K562 (cell line): ENCODE data around the gene ZNF607. TPM values are rescaled to one million over a fixed set of nuclear protein-coding genes. Genes with fewer than 3 reads are reported as not detected.
"Not testable (repeated sequence)": the region's sequence is repeated elsewhere in the genome, so short reads cannot be mapped to it uniquely, and the experiment has no call there.

Experiments used
- ATAC-seq: fragments of 200-7000 bp; cut with Tn5 transposase; 3 replicates; pipeline ENCODE4 v1.9.1; 2020; ENCODE audit warnings: moderate library complexity
- BruUV-seq: library from RNA; stranded (reverse); fragments of 400-500 nt; replicated peaks from 2 replicates; lab custom pipeline; 2021; lab: Mats Ljungman, UMichigan
- CTCF ChIA-PET: fragments of 300-600 bp; formaldehyde crosslinking; extraction: SDS; loops from one replicate; lab custom pipeline; 2021; ENCODE audit warnings: low intra/inter-chr PET ratio; lab: Yijun Ruan, JAX
- POLR2A ChIA-PET: fragments of 300-600, 350-650 bp; sonication (Branson Sonifier 250); formaldehyde crosslinking; extraction: SDS; loops from one replicate; lab custom pipeline; 2021; ENCODE audit warnings: antibody characterized with exemption, inconsistent platforms; lab: Yijun Ruan, JAX
- DNase-seq, 4 experiments: peaks; one replicate each; pipeline versions ENCODE4 v3.0.0 to v3.0.0-alpha.2; 2011 to 2018; ENCODE audit warnings: low spot score in 3 of 4, mixed read lengths in 3 of 4; ENCODE audit errors: extremely low read depth in 1 of 4
- FAIRE-seq: peaks from 2 replicates; lab custom pipeline; 2011; peaks lifted over from hg19 to GRCh38; lab: Jason Lieb, UNC
- H2AFZ ChIP-seq: 2 replicates; pipeline ENCODE4 v1.6.0; 2011; ENCODE audit warnings: low read depth, low read length, control low read depth, inconsistent platforms
- H3K27ac ChIP-seq: fragments of 200-600 bp; 3 replicates; pipeline ENCODE4 v1.8.0; 2011; ENCODE audit warnings: low read depth, mild to moderate bottlenecking, control low read depth, inconsistent platforms, low read length, moderate library complexity, mixed read lengths; ENCODE audit errors: extremely low read depth
- H3K27me3 ChIP-seq, 2 experiments: fragments of 300-600 bp in 1 of 2; 2 replicates in 1 of 2; 3 replicates in 1 of 2; pipeline versions ENCODE4 v1.6.0 to v1.8.0; 2011; ENCODE audit warnings: inconsistent platforms in 2 of 2, low read length in 2 of 2, mild to moderate bottlenecking in 1 of 2, mixed read lengths in 1 of 2, moderate library complexity in 1 of 2; ENCODE audit not compliant: control insufficient read depth in 2 of 2, insufficient read depth in 2 of 2
- H3K36me3 ChIP-seq: fragments of 300-600 bp; 3 replicates; pipeline ENCODE4 v1.8.0; 2011; ENCODE audit warnings: mild to moderate bottlenecking, low read length, inconsistent platforms; ENCODE audit not compliant: control insufficient read depth, insufficient read depth
- H3K4me1 ChIP-seq, 2 experiments: fragments of 200-600 bp in 1 of 2; replicated peaks in 1 of 2; 2 replicates in 1 of 2; 3 replicates in 1 of 2; pipeline versions ENCODE4 v1.5.1 to v1.8.0; 2011; ENCODE audit warnings: inconsistent platforms in 2 of 2, low read length in 2 of 2, mild to moderate bottlenecking in 1 of 2, mixed read lengths in 1 of 2, moderate library complexity in 1 of 2; ENCODE audit not compliant: control insufficient read depth in 2 of 2, insufficient read depth in 2 of 2
- H3K4me2 ChIP-seq: 2 replicates; pipeline ENCODE4 v1.6.1; 2011; ENCODE audit warnings: low read length, control low read depth, inconsistent platforms, mixed read lengths; ENCODE audit not compliant: insufficient read depth
- H3K4me3 ChIP-seq: fragments of 200-600 bp; sonication (generic), shearing (Covaris generic); 2 replicates; pipeline ENCODE4 v1.5.1; 2016; ENCODE audit warnings: control low read depth, inconsistent platforms
- H3K79me2 ChIP-seq: fragments of 200-600 bp; 3 replicates; pipeline ENCODE4 v1.8.0; 2011; ENCODE audit warnings: low read length, inconsistent platforms; ENCODE audit not compliant: control insufficient read depth, insufficient read depth
- H3K9ac ChIP-seq, 2 experiments: 2 replicates each; pipeline versions ENCODE4 v1.6.0 to v1.6.1; 2011; ENCODE audit warnings: low read depth in 2 of 2, low read length in 2 of 2, control low read depth in 1 of 2, inconsistent platforms in 1 of 2, mild to moderate bottlenecking in 1 of 2, mixed read lengths in 1 of 2; ENCODE audit not compliant: insufficient read depth in 1 of 2
- H3K9me1 ChIP-seq: one replicate; pipeline ENCODE4 v1.6.0; 2011; ENCODE audit warnings: inconsistent platforms, mild to moderate bottlenecking, low read length, moderate library complexity; ENCODE audit not compliant: control insufficient read depth, insufficient read depth
- H3K9me3 ChIP-seq: replicated peaks from 2 replicates; pipeline ENCODE4 v1.5.1; 2011; ENCODE audit warnings: low read depth, low read length, inconsistent platforms; ENCODE audit not compliant: control insufficient read depth, insufficient read depth
- H4K20me1 ChIP-seq: replicated peaks from 2 replicates; pipeline ENCODE4 v1.6.1; 2011; ENCODE audit warnings: low read length, inconsistent platforms, mixed read lengths; ENCODE audit not compliant: control insufficient read depth, insufficient read depth
- SMARCE1 ChIP-seq: fragments of 450-650 bp; IDR thresholded peaks from 2 replicates; pipeline ENCODE4 v1.7.1; 2016; ENCODE audit warnings: mild to moderate bottlenecking
- TCF3 ChIP-seq: sonication (generic); formaldehyde crosslinking; IDR thresholded peaks from 2 replicates; pipeline ENCODE4 v1.4.0; 2020; ENCODE audit warnings: mild to moderate bottlenecking, missing genetic modification reagents
- ZNF274 ChIP-seq: IDR thresholded peaks from 2 replicates; pipeline ENCODE4 v1.6.1; 2011; ENCODE audit warnings: low read depth, mild to moderate bottlenecking, low read length, moderate library complexity, borderline replicate concordance
- WGBS: fragments of 100-300 bp; shearing (Covaris generic); methylation state at CpG from one replicate; pipeline ENCODE4 v1.1.6; 2016; ENCODE audit warnings: low coverage, mixed read lengths; ENCODE audit not compliant: insufficient coverage; ENCODE audit errors: missing lambda C conversion rate; 5-methylcytosine and 5-hydroxymethylcytosine counted together
- in situ Hi-C: fragments of 300-500 bp; cut with MboI; formaldehyde crosslinking; loops from 4 replicates; pipeline ENCODE4 v1.15.0; 2018; ENCODE audit warnings: inconsistent platforms, mixed read lengths
- intact Hi-C: fragments of 100-400 bp; cut with micrococcal nuclease; formaldehyde crosslinking; loops from 2 replicates; pipeline ENCODE4 v1.14.2; 2022
- polyA plus RNA-seq, 8 experiments: library from polyadenylated mRNA; depleted of rRNA in 4 of 8; stranded (reverse) in 5 of 8; unstranded in 3 of 8; fragments of >200 nt; fragmentation: Nextera tagmentation in 2 of 8; fragmentation: Illumina TruSeq in 1 of 8; extraction: Ambion mirVana in 2 of 8; extraction: Trizol in 1 of 8; gene quantifications; 2 replicates each; pipeline versions ENCODE4 v1.2.1 to v1.2.3, GENCODE V29; 2011 to 2014; ENCODE audit warnings: inconsistent platforms in 1 of 8, missing spikeins in 1 of 8
- total RNA-seq, 7 experiments: library from RNA; depleted of rRNA in 6 of 7; stranded (reverse); fragments of >200 nt in 6 of 7; fragmentation: Illumina TruSeq in 2 of 7; extraction: Trizol in 2 of 7; gene quantifications; 2 replicates each; pipeline versions ENCODE4 v1.2.1 to v1.2.3, GENCODE V29; 2011 to 2021; ENCODE audit warnings: low replicate concordance in 1 of 7

The ZNF607 gene
- total and polyA plus RNA-seq, 9 of the 15 experiments (the other 6 are each of a cell fraction or from before 2014, with no cell fraction given): 0.65 to 5.1 (median 3.6) TPM

GRCh38 chr19:37669450-37669914, 50.1 kb downstream of the ZNF607 start:
- no peak for FAIRE-seq
- CTCF ChIA-PET: no interaction called here
- TF ChIP-seq ZNF274 (peak; percentile 92), SMARCE1 (no peak), TCF3 (no peak)

GRCh38 chr19:37657157-37657556, 62.4 kb downstream of the ZNF607 start:
- POLR2A ChIA-PET: interaction anchor here (0.6 kb wide), 1 partner anchor 63 kb away, joined by 4 read pairs; no protein-coding TSS in a partner anchor
- DNase-seq, H2AFZ ChIP-seq, H3K9me3 ChIP-seq, FAIRE-seq, ATAC-seq, BruUV-seq, H3K9ac ChIP-seq, H3K27me3 ChIP-seq, H3K4me3 ChIP-seq, H3K27ac ChIP-seq, H4K20me1 ChIP-seq, in situ Hi-C loops, CTCF ChIA-PET, H3K4me2 ChIP-seq, intact Hi-C loops, H3K9me1 ChIP-seq, H3K36me3 ChIP-seq: not testable (repeated sequence)
- WGBS: 20% methylated on average over 4 of the region's 8 CpGs
- Histone ChIP-seq H3K4me1 (peaks cover 3 to 15% of the 10 kb centered on the region in 2 experiments; a peak in 2 of 5 replicates), H3K79me2 (peaks cover 22% of the 10 kb centered on the region)

More at GRCh38 chr19:37669450-37669914, 50.1 kb downstream of the ZNF607 start:
- Histone ChIP-seq H3K27ac (no peak overlapping the region), H3K4me3 (no peak overlapping the region), H3K27me3 (no peaks in the 10 kb centered on the region), H2AFZ (no peak overlapping the region), H3K4me2 (no peak overlapping the region), H3K9ac (no peak overlapping the region), H4K20me1 (no peaks in the 10 kb centered on the region), H3K4me1 (no peaks in the 10 kb centered on the region), H3K79me2 (no peaks in the 10 kb centered on the region), H3K9me3 (peaks cover 4% of the 10 kb centered on the region), H3K36me3 (no peaks in the 10 kb centered on the region), H3K9me1 (no peaks in the 10 kb centered on the region)
- POLR2A ChIA-PET: no interaction called here
- ATAC-seq: no peak
- in situ Hi-C loops (no loop called here), intact Hi-C loops (no loop called here)
- no peak for DNase-seq
- 2% methylated on average over 6 of the region's 6 CpGs for WGBS
- no TSS peak for BruUV-seq
